Type B pancreatic cell (in vitro differentiated cells): Measurements from ENCODE around the gene NCKIPSD. TPM values are rescaled to one million over a fixed set of nuclear protein-coding genes. Genes with fewer than 3 reads are reported as not detected.
A peak's percentile ranks its signal among the peaks of the same experiment; 100 is the strongest.

ENCODE experiments used
- DNase-seq: peaks from one replicate; pipeline ENCODE4 v3.0.0; 2021; ENCODE audit warnings: mixed read lengths; ENCODE audit not compliant: unreplicated experiment; ENCODE audit errors: extremely low spot score
- H3K27ac Mint-ChIP-seq: 2 replicates; pipeline ENCODE4 v1.8.0; 2021; ENCODE audit warnings: mild to moderate bottlenecking, mixed read lengths
- H3K27me3 Mint-ChIP-seq: 2 replicates; pipeline ENCODE4 v1.8.0; 2021; ENCODE audit warnings: mixed read lengths
- H3K36me3 Mint-ChIP-seq: 2 replicates; pipeline ENCODE4 v1.8.0; 2021; ENCODE audit warnings: mixed read lengths
- H3K4me1 Mint-ChIP-seq: one replicate; pipeline ENCODE4 v1.8.0; 2021; ENCODE audit warnings: mixed read lengths; ENCODE audit not compliant: unreplicated experiment
- H3K4me3 Mint-ChIP-seq: 2 replicates; pipeline ENCODE4 v1.8.0; 2021; ENCODE audit warnings: mild to moderate bottlenecking, mixed read lengths
- H3K9me3 Mint-ChIP-seq: 2 replicates; pipeline ENCODE4 v1.8.0; 2021; ENCODE audit warnings: mixed read lengths
- total RNA-seq: library from RNA; stranded (reverse); gene quantifications from 2 replicates; pipeline ENCODE4 v1.2.1, GENCODE V29; 2021; ENCODE audit warnings: low replicate concordance
- TF ChIP-seq, protein P1 (sequence below): fragments of 200-600 bp; sonication (generic); conservative IDR thresholded peaks from 2 replicates; pipeline ENCODE4 v1.5.0; 2021; ENCODE audit warnings: antibody characterized with exemption, mild to moderate bottlenecking

The NCKIPSD gene
- total RNA-seq, 1 donor from 2014 or later = 22.1 TPM

DNA sequence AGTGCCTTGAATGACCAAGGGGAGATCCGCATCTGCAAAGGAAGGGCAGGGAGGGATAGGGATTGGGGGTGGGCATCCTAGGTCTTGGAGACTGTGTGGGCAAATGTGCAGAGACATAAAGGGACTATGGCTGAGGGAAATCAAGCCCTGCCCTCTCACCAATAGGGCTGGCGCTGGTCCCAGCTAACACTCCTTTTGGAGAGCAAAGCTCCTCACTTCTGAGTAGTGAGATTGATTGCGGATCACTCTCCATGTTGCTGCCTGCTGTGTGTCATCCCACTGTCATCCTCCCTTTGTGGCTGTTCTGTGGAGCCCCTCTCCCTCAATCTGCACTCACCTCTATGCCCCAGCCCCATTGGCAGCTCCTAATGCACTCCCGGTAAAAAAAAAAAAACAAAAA is 20.8 kb downstream of the NCKIPSD start:
- no peak for DNase-seq
- Mint-ChIP-seq H3K27ac (peak overlapping the region; percentile 100), H3K4me1 (peaks cover 11% of the 10 kb centered on the region), H3K4me3 (peak overlapping the region; percentile 100), H3K36me3 (peaks cover 2% of the 10 kb centered on the region), H3K9me3 (no peaks in the 10 kb centered on the region), H3K27me3 (peaks cover 9% of the 10 kb centered on the region)
- TF ChIP-seq, protein P1, sequence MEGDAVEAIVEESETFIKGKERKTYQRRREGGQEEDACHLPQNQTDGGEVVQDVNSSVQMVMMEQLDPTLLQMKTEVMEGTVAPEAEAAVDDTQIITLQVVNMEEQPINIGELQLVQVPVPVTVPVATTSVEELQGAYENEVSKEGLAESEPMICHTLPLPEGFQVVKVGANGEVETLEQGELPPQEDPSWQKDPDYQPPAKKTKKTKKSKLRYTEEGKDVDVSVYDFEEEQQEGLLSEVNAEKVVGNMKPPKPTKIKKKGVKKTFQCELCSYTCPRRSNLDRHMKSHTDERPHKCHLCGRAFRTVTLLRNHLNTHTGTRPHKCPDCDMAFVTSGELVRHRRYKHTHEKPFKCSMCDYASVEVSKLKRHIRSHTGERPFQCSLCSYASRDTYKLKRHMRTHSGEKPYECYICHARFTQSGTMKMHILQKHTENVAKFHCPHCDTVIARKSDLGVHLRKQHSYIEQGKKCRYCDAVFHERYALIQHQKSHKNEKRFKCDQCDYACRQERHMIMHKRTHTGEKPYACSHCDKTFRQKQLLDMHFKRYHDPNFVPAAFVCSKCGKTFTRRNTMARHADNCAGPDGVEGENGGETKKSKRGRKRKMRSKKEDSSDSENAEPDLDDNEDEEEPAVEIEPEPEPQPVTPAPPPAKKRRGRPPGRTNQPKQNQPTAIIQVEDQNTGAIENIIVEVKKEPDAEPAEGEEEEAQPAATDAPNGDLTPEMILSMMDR = no peak

DNA sequence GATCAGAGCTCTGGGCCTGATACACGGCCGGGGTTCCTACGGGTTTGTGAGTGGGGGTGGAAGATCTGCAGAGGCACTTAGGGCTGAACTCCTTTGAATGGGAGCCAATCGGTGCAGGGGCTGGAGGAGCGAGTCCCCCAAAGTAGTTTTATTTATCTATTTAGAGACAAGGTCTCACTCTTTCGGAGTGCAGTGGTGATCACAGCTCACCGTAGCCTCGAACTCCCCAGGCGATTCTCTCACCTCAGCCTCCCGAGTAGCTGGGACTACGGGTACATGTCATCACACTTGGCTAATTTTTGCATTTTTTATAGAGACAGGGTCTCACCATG is 21.4 kb downstream of the NCKIPSD start:
- no peak for DNase-seq
- Mint-ChIP-seq H3K27me3 (peaks cover 9% of the 10 kb centered on the region), H3K4me1 (peaks cover 11% of the 10 kb centered on the region), H3K4me3 (peak overlapping the region; percentile 100), H3K27ac (peak overlapping the region; percentile 100), H3K36me3 (peaks cover 5% of the 10 kb centered on the region), H3K9me3 (no peaks in the 10 kb centered on the region)
- TF ChIP-seq, protein P1 = peak; percentile 50

DNA sequence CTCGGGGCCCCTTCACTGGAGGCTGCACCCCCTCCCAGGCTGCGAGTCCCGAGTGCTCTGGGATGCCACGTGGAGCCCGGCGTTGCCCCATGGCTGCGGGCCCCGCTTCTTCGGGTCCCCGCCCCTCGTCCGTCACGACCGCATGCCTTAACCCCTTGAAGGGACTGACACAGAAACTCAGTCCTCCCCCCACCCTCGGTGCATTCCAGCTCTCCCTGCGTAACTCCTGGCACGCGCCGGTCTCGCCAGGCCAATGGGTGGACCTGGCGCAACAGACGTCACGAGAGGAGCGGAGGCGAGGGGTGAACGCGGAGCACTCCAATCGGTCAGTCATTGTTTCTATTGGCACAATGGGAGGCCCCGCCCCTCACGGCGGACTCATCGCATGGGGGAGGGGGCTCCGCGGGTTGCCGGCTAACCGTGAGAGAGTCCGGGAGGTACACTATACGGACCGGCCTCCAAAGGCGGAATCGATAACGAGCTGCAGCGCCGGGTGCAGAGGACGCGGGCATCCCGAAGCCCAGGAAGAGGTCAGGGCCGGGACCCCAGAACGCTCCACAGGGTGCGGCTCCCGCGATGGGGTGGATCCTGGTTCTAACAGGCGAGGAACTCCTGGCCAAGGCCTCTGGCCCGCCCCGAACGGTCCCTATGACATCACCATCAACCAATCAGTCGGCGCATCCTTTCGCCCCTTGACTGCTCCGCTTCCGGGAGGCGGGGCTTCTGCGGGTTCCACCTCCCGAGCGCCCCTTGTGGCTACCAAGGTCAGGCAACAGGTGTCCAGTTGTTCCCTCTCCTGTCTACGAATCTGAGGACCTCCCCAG is 22.0 kb downstream of the NCKIPSD start:
- H3K27me3 Mint-ChIP-seq = peaks cover 9% of the 10 kb centered on the region
- H3K4me3 Mint-ChIP-seq = peak overlapping the region; percentile 100
- H3K4me1 Mint-ChIP-seq = peaks cover 11% of the 10 kb centered on the region
- peaks cover 3% of the 10 kb centered on the region for H3K9me3 Mint-ChIP-seq
- peak overlapping the region; percentile 100 for H3K27ac Mint-ChIP-seq
- peaks cover 5% of the 10 kb centered on the region for H3K36me3 Mint-ChIP-seq
- TF ChIP-seq, protein P1 = peak; percentile 92
- DNase-seq = peak; percentile 97

DNA sequence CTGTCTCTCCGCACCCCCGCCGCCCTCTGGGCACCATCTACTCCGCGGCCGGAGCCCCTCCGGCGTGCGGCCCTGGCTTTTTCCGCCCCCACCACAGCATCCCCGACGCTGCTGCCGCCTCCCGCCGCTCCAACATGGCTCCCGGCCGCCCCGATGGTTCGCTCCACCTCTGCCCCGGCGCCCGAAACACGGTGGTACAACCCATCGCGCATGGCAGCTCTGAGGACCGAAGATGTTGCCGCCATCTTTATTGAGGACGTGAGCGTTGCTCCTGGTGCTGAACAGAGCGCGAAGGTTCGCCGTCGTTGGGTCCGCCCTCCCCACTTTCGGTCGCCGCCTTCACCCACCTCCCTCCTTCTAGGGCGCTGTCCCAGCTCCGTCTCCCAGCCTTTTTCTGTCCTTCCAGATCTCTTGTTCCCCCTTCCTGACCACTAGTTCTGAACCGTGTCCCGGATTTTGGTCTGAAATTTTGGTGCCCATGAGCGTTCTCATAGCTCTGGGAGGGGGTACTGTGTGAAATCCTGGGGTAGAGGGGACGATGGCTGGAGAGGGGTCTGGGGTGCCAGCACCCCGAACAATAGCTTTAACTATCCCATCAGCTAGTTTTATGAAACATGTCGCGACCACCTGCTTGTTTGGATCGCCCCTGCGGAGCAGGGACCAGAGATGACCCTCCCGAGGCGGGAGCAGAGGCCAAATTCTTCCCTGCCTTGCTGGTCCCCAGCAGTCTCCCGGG is 22.8 kb downstream of the NCKIPSD start, which contains the start of gene CELSR3:
TSS of gene CELSR3 (minus strand) at position 134 of the 736 bp plus-strand sequence. CDS start 252 bp downstream, outside the sequence.
- Mint-ChIP-seq H3K4me1 (peaks cover 11% of the 10 kb centered on the region), H3K9me3 (peaks cover 4% of the 10 kb centered on the region), H3K27me3 (peaks cover 9% of the 10 kb centered on the region), H3K4me3 (peak within 1 kb of the TSS; percentile 100), H3K27ac (peak within 1 kb of the TSS; percentile 100), H3K36me3 (peaks cover 5% of the 10 kb centered on the region)
- TF ChIP-seq, protein P1 = no peak
- peak; percentile 88 for DNase-seq

DNA sequence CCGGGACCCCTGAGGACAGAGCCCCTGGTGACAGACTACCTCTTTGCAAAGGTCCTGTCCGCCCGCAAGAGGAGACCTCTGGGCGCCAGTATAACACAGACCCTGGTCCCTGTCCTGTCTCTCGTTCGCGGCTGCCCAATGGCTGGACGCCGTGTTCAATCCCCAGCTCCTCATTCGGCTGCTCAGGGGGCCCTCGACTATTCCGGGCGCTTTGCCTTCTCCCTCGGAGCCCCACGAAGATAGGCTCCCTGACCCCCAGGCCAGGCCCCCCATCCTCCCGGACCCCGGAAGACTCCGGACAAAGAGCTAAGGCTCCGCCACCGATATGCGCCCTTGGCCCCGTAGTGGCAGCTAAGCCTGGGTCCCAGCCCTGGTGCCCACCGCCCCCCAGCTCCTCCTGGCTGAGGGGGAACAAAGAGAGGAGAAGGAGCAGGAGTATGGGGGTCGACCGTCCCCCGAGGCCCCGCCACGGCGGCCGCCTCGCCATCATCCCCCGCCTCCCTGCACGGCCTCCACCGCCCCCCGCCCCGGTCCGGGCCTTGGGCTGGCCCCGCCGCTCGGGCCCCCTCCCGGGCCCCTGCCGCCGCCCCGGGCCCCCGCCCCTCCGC is 23.5 kb downstream of the NCKIPSD start:
- Mint-ChIP-seq H3K27ac (peak overlapping the region; percentile 100), H3K36me3 (peaks cover 5% of the 10 kb centered on the region), H3K4me3 (peak overlapping the region; percentile 100), H3K9me3 (peaks cover 4% of the 10 kb centered on the region), H3K4me1 (peaks cover 11% of the 10 kb centered on the region), H3K27me3 (peaks cover 9% of the 10 kb centered on the region)
- TF ChIP-seq, protein P1 = no peak
- DNase-seq = no peak
